ENCODE measurements around the gene PCDH9.

- TF ChIP-seq EZH2 (IDR thresholded peaks at IDR 0.05; ENCODE audit: insufficient read depth, poor library complexity, severe bottlenecking), result no peak
- TF ChIP-seq EZH2phosphoT487 (IDR thresholded peaks at IDR 0.05; ENCODE audit: insufficient read depth, low read depth), result no peak
Measured at GRCh38 chr13:67017276-67017675, 212.9 kb downstream of the PCDH9 start.
